ENCODE measurements around the gene PHACTR1. TPM values are rescaled to one million over a fixed set of nuclear protein-coding genes. Genes with fewer than 3 reads are reported as not detected.

PHACTR1 gene
- total RNA-seq, 2 experiments from 2014 or later, result 0.11 TPM; not detected in 1

DNA sequence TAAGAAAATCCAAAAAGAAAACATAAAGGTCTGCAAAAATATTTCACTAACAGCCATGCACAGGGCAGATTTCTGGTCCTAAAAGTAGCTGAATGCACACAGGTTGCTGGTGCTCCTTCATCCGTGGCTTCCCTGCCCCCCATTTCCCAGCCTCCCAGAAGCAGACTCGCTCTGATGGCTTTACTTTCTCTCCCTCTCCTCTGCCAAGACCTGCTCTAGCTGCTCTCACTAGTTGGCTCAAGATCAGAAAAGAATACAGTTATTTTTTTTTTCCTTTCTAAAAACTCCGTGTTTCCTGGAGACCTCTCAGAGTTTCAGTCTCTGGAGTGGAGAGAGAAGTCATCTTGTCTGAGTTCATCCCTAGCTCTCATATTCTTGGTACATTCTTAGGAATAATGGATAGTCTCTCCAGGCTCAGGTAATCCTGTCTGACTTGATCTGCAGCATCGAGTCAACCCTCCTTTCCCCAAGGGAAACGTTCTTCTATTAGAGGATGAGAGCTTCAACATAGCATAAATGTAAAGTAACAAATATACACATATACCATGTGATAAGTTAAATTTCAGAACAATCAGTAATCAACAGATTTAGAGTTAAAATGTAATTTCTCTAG, 397.5 kb downstream of the PHACTR1 start:
- Mint-ChIP-seq H3K4me3 (no peak overlapping the region), H3K27me3 (peaks cover 13% of the 10 kb centered on the region)
- POLR2A ChIA-PET, result interaction anchor here (1.1 kb wide), 1 partner anchor 95 kb away, joined by 3 read pairs; no protein-coding TSS in a partner anchor

GRCh38 chr6:13116155-13116554, 399.6 kb downstream of the PHACTR1 start:
- H3K4me1 Mint-ChIP-seq (ENCODE audit: low read depth), result no peaks in the 10 kb centered on the region
- DNase-seq, result no peak
- intact Hi-C loops (cut with micrococcal nuclease), result no loop called here
- TF ChIP-seq CTCF (IDR thresholded peaks at IDR 0.05), result no peak
- H3K27ac Mint-ChIP-seq, result no peak overlapping the region
- no peak overlapping the region for H3K4me3 Mint-ChIP-seq
- H3K9me3 Mint-ChIP-seq, result no peaks in the 10 kb centered on the region
- CTCF ChIA-PET, result no interaction called here
- H3K27me3 Mint-ChIP-seq, result peaks cover 12% of the 10 kb centered on the region
- no peak for ATAC-seq
- H3K36me3 Mint-ChIP-seq (ENCODE audit: low read depth), result no peaks in the 10 kb centered on the region
- POLR2A ChIA-PET, result no interaction called here

More for the DNA sequence above, 397.5 kb downstream of the PHACTR1 start:
- ATAC-seq (no peak), DNase-seq (no peak)
- H3K4me1 Mint-ChIP-seq (ENCODE audit: low read depth), result no peaks in the 10 kb centered on the region
- H3K36me3 Mint-ChIP-seq (ENCODE audit: low read depth), result no peaks in the 10 kb centered on the region
- no peak for TF ChIP-seq CTCF (IDR thresholded peaks at IDR 0.05)
- intact Hi-C loops (cut with micrococcal nuclease), result no loop called here
- CTCF ChIA-PET, result interaction anchor here (1.1 kb wide), 1 partner anchor 9 kb away, joined by 3 read pairs; no protein-coding TSS in a partner anchor
- no peak overlapping the region for H3K27ac Mint-ChIP-seq
- H3K9me3 Mint-ChIP-seq, result no peaks in the 10 kb centered on the region

DNA sequence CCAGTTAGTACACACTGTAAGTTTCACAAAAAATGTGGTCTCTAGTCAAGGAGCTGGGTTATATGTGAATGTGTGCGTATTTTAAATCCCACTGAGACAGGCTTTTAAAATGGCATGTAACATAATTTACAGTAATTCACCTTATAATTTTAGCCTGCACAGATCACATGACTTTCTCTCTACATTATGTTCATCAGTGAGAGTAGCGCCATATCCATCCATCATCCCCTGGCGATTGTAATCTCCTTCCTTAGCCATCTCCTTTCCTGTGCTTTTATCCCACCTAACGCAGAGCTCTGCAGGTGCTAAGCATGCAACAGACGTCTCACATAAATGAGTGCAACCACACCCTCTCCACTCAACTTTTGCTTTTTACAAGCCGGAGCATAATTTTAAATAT, 401.0 kb downstream of the PHACTR1 start:
- DNase-seq (no peak), ATAC-seq (no peak)
- peaks cover 8% of the 10 kb centered on the region for H3K27me3 Mint-ChIP-seq
- H3K27ac Mint-ChIP-seq, result no peak overlapping the region
- CTCF ChIA-PET, result no interaction called here
- TF ChIP-seq CTCF (IDR thresholded peaks at IDR 0.05), result no peak
- POLR2A ChIA-PET, result no interaction called here
- H3K4me1 Mint-ChIP-seq (ENCODE audit: low read depth), result no peaks in the 10 kb centered on the region
- intact Hi-C loops (cut with micrococcal nuclease), result no loop called here
- H3K36me3 Mint-ChIP-seq (ENCODE audit: low read depth), result no peaks in the 10 kb centered on the region
- H3K9me3 Mint-ChIP-seq, result no peaks in the 10 kb centered on the region
- no peak overlapping the region for H3K4me3 Mint-ChIP-seq

- intact Hi-C loops (cut with micrococcal nuclease), result no loop called here
- Mint-ChIP-seq H3K36me3 (ENCODE audit: low read depth) (no peaks in the 10 kb centered on the region), H3K9me3 (no peaks in the 10 kb centered on the region), H3K27ac (no peak overlapping the region), H3K27me3 (peaks cover 7% of the 10 kb centered on the region), H3K4me1 (ENCODE audit: low read depth) (no peaks in the 10 kb centered on the region), H3K4me3 (no peak overlapping the region)
- TF ChIP-seq CTCF (IDR thresholded peaks at IDR 0.05), result no peak
- ChIA-PET POLR2A (no interaction called here), CTCF (no interaction called here)
- ATAC-seq (no peak), DNase-seq (no peak)
These were observed 403.0 kb downstream of the PHACTR1 start for GRCh38 chr6:13119549-13119948.

GRCh38 chr6:13120483-13121482, 404.2 kb downstream of the PHACTR1 start:
- TF ChIP-seq CTCF (IDR thresholded peaks at IDR 0.05), result no peak
- H3K36me3 Mint-ChIP-seq (ENCODE audit: low read depth), result no peaks in the 10 kb centered on the region
- H3K27ac Mint-ChIP-seq, result no peak overlapping the region
- no peak overlapping the region for H3K4me3 Mint-ChIP-seq
- CTCF ChIA-PET, result interaction anchor here (0.6 kb wide), 1 partner anchor 192 kb away, joined by 3 read pairs; no protein-coding TSS in a partner anchor
- intact Hi-C loops (cut with micrococcal nuclease), result no loop called here
- DNase-seq (no peak), ATAC-seq (no peak)
- H3K4me1 Mint-ChIP-seq (ENCODE audit: low read depth), result no peaks in the 10 kb centered on the region
- H3K9me3 Mint-ChIP-seq, result no peaks in the 10 kb centered on the region
- H3K27me3 Mint-ChIP-seq, result peaks cover 7% of the 10 kb centered on the region
- POLR2A ChIA-PET, result no interaction called here
